ENCODE results near the gene SLC16A10.

DNA sequence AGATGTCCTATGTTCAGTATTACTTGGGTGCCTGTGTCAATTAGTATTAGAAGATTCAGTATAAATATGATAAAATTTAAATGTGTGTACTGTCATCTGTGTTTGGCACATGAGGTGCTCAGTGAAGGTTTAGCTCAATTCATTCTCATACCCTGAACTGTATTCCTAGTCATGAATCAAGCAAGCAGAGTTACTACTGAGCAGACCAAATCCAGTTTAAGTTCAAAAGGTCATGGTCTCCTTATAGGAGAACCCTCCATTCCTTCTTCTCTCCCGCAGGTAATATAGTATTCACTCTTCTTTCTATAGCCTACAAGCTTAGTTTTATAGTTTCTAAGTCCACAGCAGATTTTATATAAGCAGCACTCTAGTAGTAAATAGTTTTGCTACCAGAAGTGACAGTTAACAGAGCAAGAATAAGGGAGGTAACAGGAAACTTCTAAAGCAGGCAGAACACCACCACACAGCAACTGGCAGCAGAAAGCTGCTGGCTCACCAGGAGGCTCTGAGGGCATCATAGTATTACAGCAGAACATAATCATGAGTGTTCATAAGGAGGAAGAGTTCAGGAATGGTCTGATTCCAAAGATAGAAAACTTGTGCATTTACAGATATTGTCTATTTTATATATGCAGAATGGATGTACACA, 133.2 kb downstream of the SLC16A10 start:
- no peak for TF ChIP-seq CTCF (IDR thresholded peaks at IDR 0.05)
- no peak for TF ChIP-seq POLR2A (IDR thresholded peaks at IDR 0.05)

Measured in upper lobe of left lung (tissue), 4 donors.